K562 (cell line): ENCODE results near the gene PLAAT3.

Experiments
- CTCF ChIP-seq, 3 experiments: IDR thresholded peaks in 2 of 3; conservative IDR thresholded peaks in 1 of 3; 2 replicates each; pipeline ENCODE4 v1.5.1; 2011 to 2012; ENCODE audit warnings: low read length in 3 of 3, mild to moderate bottlenecking in 3 of 3, control low read depth in 2 of 3, improper control_type of control experiment in 1 of 3, inconsistent platforms in 1 of 3, low read depth in 1 of 3, mixed read lengths in 1 of 3, moderate library complexity in 1 of 3; ENCODE audit not compliant: insufficient read depth in 2 of 3
- HDAC6 ChIP-seq: IDR thresholded peaks from 2 replicates; pipeline ENCODE4 v1.6.1; 2012; ENCODE audit warnings: low read depth, mild to moderate bottlenecking, control low read depth, inconsistent platforms, low read length, moderate library complexity
- USF2 ChIP-seq: sonication (generic); formaldehyde crosslinking; IDR thresholded peaks from 2 replicates; pipeline ENCODE4 v1.5.0; 2020; ENCODE audit warnings: missing genetic modification reagents

- TF ChIP-seq CTCF (IDR thresholded peaks at IDR 0.05 in 2 of 3, conservative IDR thresholded peaks at IDR 0.05 in 1 of 3; ENCODE audit: insufficient read depth in 2 of 3, low read depth in 1 of 3, low read length in 3 of 3) (no peak), USF2 (no peak), HDAC6 (no peak)
These were observed 84.2 kb downstream of the PLAAT3 start for GRCh38 chr11:63530021-63530420.
